Effector memory CD4-positive, alpha-beta T cell (primary cell): Measurements from ENCODE around the gene AFG1L.

Experiments
- DNase-seq, 3 donors: peaks; one replicate each; pipeline ENCODE4 v3.0.0-alpha.2; 2020
- H3K27ac ChIP-seq: 2 replicates; pipeline ENCODE4 v1.7.0; 2013; ENCODE audit warnings: mild to moderate bottlenecking, low read length, moderate library complexity; ENCODE audit not compliant: insufficient read depth, poor library complexity, severe bottlenecking
- H3K27me3 ChIP-seq: replicated peaks from 2 replicates; pipeline ENCODE4 v1.7.0; 2013; ENCODE audit warnings: mild to moderate bottlenecking, low read length; ENCODE audit not compliant: insufficient read depth, control insufficient read depth, poor library complexity, severe bottlenecking
- H3K36me3 ChIP-seq: 2 replicates; pipeline ENCODE4 v1.7.0; 2013; ENCODE audit warnings: mild to moderate bottlenecking, low read length, moderate library complexity; ENCODE audit not compliant: control insufficient read depth, insufficient read depth
- H3K4me1 ChIP-seq: 2 replicates; pipeline ENCODE4 v1.7.0; 2013; ENCODE audit warnings: low read length, mild to moderate bottlenecking; ENCODE audit not compliant: control insufficient read depth, insufficient read depth, poor library complexity, severe bottlenecking
- H3K4me3 ChIP-seq: 2 replicates; pipeline ENCODE4 v1.7.0; 2013; ENCODE audit warnings: low read length, low read depth, mild to moderate bottlenecking; ENCODE audit not compliant: insufficient read depth, poor library complexity, severe bottlenecking
- H3K9me3 ChIP-seq: 2 replicates; pipeline ENCODE4 v1.7.0; 2013; ENCODE audit warnings: mild to moderate bottlenecking, low read length, moderate library complexity; ENCODE audit not compliant: control insufficient read depth

AFG1L gene

DNA sequence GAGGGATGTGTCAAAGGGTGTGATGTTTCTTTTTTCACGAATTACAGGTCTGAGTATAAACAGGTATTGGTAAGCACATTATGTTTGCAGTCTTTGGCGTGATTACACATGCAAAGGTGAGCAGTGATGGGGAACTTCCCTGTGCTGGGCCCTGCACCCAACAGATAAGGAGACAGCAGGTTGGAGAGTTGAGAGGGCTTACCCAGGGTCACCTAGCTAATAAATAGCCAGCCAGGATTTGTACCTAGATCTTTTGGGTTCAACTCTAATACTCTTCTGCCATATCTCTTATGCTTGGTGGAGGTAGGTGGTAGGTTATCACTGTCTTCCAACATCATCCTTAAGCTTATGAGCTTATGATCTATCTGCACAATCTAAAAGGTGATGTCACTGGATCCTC is 46.5 kb downstream of the AFG1L start:
- H3K4me1 ChIP-seq, result no peaks in the 10 kb centered on the region
- no peaks in the 10 kb centered on the region for H3K36me3 ChIP-seq
- no peak overlapping the region for H3K27ac ChIP-seq
- no peaks in the 10 kb centered on the region for H3K9me3 ChIP-seq
- no peak overlapping the region for H3K4me3 ChIP-seq
- no peak for DNase-seq
- H3K27me3 ChIP-seq, result no peaks in the 10 kb centered on the region

DNA sequence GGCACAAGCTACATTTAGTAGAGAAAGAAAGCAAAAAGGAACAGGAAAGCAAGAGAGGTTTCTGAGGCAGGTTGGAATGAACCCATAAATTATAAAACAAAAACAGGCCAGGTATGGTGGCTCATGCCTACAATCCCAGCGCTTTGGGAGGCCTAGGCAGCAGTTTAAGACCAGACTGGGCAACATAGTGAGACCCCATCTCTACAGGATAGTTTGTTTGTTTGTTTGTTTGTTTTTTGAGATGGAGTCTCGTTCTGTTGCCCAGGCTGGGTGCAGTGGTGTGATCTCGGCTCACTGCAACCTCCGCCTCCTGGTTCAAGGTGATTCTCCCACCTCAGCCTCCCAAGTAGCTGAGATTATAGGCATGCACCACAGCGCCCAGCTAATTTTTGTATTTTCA is 49.0 kb downstream of the AFG1L start:
- H3K4me1 ChIP-seq, result no peaks in the 10 kb centered on the region
- no peaks in the 10 kb centered on the region for H3K9me3 ChIP-seq
- H3K36me3 ChIP-seq, result no peaks in the 10 kb centered on the region
- H3K4me3 ChIP-seq, result no peak overlapping the region
- H3K27me3 ChIP-seq, result no peaks in the 10 kb centered on the region
- no peak for DNase-seq
- H3K27ac ChIP-seq, result no peak overlapping the region

DNA sequence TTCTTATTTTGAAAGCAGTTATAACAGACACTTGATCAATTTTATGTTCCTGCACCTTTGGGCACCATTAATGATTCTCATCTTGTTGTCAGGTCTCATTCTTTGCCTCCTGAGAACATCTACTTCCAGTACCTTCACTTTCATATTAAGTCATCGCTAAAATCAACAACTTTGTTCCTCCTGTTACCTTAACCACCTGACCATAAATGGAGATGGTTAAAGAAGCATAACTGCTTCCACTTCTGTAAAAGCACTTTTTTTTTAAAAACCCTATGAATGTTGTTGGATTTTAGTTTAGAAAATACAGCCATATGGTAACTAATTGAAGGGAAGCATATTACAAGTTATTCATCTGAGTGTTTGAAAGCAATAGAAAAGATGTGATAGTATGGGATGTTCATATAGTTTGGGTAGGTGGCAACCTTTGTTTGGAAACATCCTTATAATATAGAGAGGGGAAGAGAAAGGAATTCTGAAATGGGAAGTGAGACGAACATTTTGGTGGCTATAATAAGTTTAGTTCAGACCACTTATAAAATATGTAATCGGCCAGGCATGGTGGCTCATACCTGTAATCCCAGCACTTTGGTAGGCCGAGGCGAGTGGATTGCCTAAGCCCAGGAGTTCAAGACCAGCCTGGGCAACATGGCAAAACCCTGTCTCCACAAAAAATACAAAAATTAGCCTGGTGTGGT is 53.9 kb downstream of the AFG1L start:
- Histone ChIP-seq H3K4me3 (no peak overlapping the region), H3K4me1 (no peaks in the 10 kb centered on the region), H3K9me3 (no peaks in the 10 kb centered on the region), H3K36me3 (no peaks in the 10 kb centered on the region), H3K27me3 (no peaks in the 10 kb centered on the region), H3K27ac (no peak overlapping the region)
- DNase-seq, result no peak

DNA sequence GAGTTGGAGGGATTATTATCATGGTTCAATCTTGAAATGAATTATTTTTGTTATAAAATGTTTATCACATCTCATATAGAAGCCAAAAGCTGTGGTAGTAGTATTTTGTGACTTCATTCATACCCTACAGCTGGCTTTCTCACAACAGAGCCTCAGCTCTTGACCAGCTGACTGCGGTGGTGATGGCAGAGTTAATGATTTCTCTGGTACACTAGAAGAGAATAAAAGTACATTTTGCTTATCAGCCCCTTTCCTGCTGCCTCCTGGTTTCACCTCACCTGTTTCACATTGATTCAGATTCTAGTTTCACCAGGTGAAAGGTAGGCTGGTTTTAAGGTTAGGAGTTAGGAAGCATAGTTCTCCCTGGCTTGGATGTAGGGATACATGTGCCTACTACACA is 55.7 kb downstream of the AFG1L start:
- Histone ChIP-seq H3K27ac (no peak overlapping the region), H3K36me3 (no peaks in the 10 kb centered on the region), H3K9me3 (no peaks in the 10 kb centered on the region), H3K4me1 (no peaks in the 10 kb centered on the region), H3K27me3 (no peaks in the 10 kb centered on the region), H3K4me3 (no peak overlapping the region)
- DNase-seq, result no peak

DNA sequence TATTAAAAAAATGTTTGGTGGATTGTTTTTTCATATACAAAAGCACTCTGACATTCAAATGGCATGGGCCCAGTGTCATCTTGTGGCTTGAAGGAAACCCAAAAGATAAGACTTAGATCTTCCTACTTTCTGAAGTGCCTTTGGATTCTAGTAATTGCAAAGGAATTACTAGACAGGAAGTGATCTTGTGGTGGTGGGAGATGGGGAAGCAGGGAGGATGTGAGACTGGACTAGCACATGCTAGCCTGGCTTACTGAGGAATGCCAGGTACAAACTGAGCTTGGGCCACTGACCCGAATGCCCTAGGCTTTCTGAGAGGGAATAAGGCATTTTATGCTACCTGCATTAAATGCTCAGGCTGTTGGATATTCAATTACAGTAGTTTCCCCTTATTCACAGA is 59.0 kb downstream of the AFG1L start:
- H3K4me1 ChIP-seq, result no peaks in the 10 kb centered on the region
- no peak overlapping the region for H3K27ac ChIP-seq
- H3K36me3 ChIP-seq, result no peaks in the 10 kb centered on the region
- no peaks in the 10 kb centered on the region for H3K9me3 ChIP-seq
- no peak for DNase-seq
- no peak overlapping the region for H3K4me3 ChIP-seq
- H3K27me3 ChIP-seq, result no peaks in the 10 kb centered on the region

DNA sequence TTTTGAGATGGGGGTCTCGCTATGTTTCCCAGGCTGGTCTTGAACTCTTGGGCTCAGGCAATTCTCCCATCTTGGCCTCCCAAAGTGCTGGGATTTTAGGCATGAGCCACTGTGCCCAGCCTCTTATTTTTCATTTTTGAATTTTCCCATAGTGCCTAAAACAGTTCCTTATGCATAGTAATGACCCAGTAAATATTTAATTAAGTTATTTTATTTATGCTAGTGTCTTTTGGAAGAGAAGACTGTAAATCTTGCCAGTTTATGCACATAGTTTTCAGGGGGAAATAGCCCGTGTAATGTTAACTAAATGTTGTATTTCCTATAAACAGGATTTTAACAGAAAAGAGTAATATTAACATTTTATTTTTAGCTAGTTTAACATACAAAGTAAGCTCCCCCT is 60.3 kb downstream of the AFG1L start:
- no peak for DNase-seq
- no peak overlapping the region for H3K4me3 ChIP-seq
- H3K27ac ChIP-seq, result no peak overlapping the region
- H3K4me1 ChIP-seq, result no peaks in the 10 kb centered on the region
- no peaks in the 10 kb centered on the region for H3K36me3 ChIP-seq
- H3K27me3 ChIP-seq, result no peaks in the 10 kb centered on the region
- H3K9me3 ChIP-seq, result no peaks in the 10 kb centered on the region

DNA sequence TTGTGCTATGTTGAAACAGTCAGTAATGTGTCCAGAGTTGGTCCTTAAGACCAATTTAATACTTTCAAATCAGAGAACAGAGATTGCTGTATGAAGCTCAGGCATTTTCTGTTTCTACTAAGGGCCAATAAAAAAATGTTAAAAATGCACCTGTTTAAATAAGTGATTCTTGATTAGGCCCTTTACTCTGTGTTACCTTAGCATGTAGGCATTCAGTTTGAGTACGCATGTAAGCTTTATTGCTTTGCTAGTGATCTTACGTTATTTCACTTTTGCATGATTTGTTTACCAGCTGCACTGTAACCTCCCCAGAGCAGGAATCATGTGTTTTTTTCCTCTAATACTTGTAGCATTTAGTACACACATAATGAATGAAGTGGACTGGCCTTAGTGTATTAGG is 61.0 kb downstream of the AFG1L start:
- no peaks in the 10 kb centered on the region for H3K9me3 ChIP-seq
- DNase-seq, result no peak

DNA sequence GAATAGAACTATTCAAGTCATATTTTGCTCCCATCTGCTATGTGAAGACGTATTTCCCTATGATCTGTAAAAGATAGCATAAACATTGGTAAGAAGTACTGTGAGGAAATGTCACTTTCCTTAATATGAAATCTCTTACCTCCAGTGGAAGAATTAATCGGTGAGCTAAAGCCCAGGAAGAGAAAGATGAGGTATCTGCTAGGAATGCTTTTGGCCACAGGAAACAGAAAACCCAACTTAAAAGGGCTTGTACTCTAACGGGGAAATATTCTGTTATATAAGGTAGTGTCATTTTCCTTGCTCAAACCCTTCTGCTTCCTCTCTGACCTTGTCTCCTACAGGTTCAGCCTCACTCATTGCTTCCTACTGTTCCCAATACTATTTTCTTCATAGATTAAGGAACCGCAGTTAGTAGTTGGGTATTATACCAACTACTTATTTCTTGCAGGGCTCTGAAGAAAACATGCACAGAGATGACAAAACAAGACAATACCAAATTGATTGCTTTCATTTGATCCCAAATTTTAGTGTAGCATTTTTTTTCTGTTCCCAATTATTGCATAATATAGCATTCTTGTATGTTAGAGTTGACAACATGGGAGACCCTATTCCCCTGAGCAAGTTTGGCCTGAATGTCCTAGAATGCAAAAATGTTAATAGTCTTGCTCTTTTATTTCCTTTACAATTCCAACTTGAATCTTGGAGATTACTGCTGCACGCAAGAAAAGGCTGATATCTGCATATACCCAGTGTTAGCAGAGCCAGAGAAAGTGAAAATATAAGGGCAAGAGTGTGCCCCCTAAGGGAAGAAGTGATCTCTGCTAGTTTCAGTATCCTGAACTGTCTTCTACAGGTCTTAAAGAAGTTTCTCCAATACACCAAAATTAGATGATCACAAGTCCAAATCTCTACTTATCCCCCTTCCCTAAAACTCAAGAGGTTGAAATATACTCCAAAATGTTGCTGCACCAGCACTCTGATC is 65.3 kb downstream of the AFG1L start:
- Histone ChIP-seq H3K27me3 (no peaks in the 10 kb centered on the region), H3K4me1 (no peaks in the 10 kb centered on the region), H3K9me3 (no peaks in the 10 kb centered on the region), H3K4me3 (no peak overlapping the region), H3K27ac (no peak overlapping the region), H3K36me3 (no peaks in the 10 kb centered on the region)
- no peak for DNase-seq

More for the DNA sequence above, 61.0 kb downstream of the AFG1L start:
- no peak overlapping the region for H3K4me3 ChIP-seq
- no peaks in the 10 kb centered on the region for H3K4me1 ChIP-seq
- H3K36me3 ChIP-seq, result no peaks in the 10 kb centered on the region
- H3K27me3 ChIP-seq, result no peaks in the 10 kb centered on the region
- H3K27ac ChIP-seq, result no peak overlapping the region

DNA sequence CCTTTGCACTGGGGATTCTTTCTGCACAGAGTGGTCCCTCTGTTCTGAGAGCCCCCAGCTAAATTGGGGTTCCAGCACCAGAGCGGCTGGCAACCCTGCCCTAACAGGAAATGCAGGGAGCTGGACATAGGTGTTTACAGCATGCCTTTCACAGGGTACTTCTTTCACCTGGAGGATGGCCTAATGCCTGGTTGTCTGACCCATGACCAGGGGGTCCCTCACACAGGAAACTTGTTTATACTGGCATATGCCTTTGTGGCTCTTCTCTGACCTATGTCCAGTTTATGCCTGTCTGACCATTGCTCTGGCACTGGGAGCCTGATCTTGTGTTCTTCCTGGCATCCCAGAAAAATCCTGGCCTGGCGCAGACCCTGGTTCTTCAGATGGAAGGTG is 66.1 kb downstream of the AFG1L start:
- Histone ChIP-seq H3K9me3 (no peaks in the 10 kb centered on the region), H3K27ac (no peak overlapping the region), H3K36me3 (no peaks in the 10 kb centered on the region), H3K4me3 (no peak overlapping the region), H3K4me1 (no peaks in the 10 kb centered on the region), H3K27me3 (no peaks in the 10 kb centered on the region)
- DNase-seq, result no peak

DNA sequence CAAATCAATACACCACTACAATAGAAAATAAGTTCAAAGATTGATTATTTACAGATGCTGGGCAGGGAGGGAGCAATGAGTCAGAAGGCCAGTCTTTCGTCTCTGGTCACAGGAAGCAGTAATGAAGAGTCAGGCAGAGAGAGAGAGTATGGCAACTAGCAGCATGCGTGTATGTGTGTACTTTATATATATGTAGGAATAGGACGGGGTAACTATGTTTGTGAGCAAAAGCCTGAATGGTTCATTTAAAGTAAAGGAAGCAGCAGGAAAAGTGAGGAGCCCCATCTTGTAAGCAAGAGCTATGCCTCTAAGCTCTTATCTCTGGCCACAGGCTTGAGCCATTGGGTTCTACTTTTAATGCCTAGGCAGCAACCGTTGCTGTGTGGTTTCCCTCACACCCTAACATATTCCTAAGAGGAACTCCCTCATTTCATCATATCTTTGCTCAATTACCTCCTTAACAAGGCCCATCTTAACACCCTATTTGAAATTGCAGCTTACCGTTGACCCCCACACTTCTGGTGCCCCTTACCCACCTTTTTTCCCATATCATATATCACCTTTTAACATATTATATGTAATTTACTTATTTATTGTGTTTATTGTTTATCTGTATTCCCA is 66.6 kb downstream of the AFG1L start:
- Histone ChIP-seq H3K4me1 (no peaks in the 10 kb centered on the region), H3K27ac (no peak overlapping the region), H3K4me3 (no peak overlapping the region), H3K9me3 (no peaks in the 10 kb centered on the region), H3K27me3 (no peaks in the 10 kb centered on the region), H3K36me3 (no peaks in the 10 kb centered on the region)
- no peak for DNase-seq
